IMR-90 (cell line): ENCODE data around the gene NOP9.

Experiments
- CTCF ChIP-seq: conservative IDR thresholded peaks from 2 replicates; pipeline ENCODE4 v1.5.1; 2012; ENCODE audit warnings: mild to moderate bottlenecking, low read depth, low read length, improper control_type of control experiment
- FOS ChIP-seq: fragments of 150-350 bp; IDR thresholded peaks from 2 replicates; pipeline ENCODE4 v1.6.1; 2016; ENCODE audit warnings: low read depth, low read length
- MXI1 ChIP-seq: IDR thresholded peaks from 2 replicates; pipeline ENCODE4 v1.6.1; 2012; ENCODE audit warnings: low read depth, mild to moderate bottlenecking, low read length, moderate library complexity, borderline replicate concordance
- POLR2A ChIP-seq: IDR thresholded peaks from 2 replicates; pipeline ENCODE4 v1.6.1; 2012; ENCODE audit warnings: mild to moderate bottlenecking, low read depth, low read length
- RAD21 ChIP-seq: IDR thresholded peaks from 2 replicates; pipeline ENCODE4 v1.6.1; 2012; ENCODE audit warnings: low read length, improper control_type of control experiment
- USF2 ChIP-seq: fragments of 150-350 bp; IDR thresholded peaks from 2 replicates; pipeline ENCODE4 v1.6.1; 2017; ENCODE audit warnings: mild to moderate bottlenecking, antibody characterized with exemption, low read length, low read depth

- TF ChIP-seq FOS, result no peak
- peak; percentile 63; the same call in 1 of the 2 replicates for TF ChIP-seq POLR2A
- peak; percentile 87 for TF ChIP-seq CTCF
- 0 out of 2 replicates have a peak, but pooled peaks have one; percentile 30 for TF ChIP-seq RAD21
- peak; percentile 1; the same call in 1 of the 2 replicates for TF ChIP-seq USF2
- peak; percentile 71; the same call in 1 of the 2 replicates for TF ChIP-seq MXI1
These were observed 28.4 kb upstream of the NOP9 start, which contains the start of gene RABGGTA for GRCh38 chr14:24271134-24271833.
